Measurements from ENCODE around the gene HADHA.

- no peak for TF ChIP-seq CTCF (IDR thresholded peaks at IDR 0.05; ENCODE audit: insufficient read depth, low read length, poor library complexity, severe bottlenecking)
- TF ChIP-seq EZH2phosphoT487 (conservative IDR thresholded peaks at IDR 0.05; ENCODE audit: low read length): no peak
These were observed 95.9 kb downstream of the HADHA start for GRCh38 chr2:26148501-26148900.
